Measurements from ENCODE around the gene CCNF.

DNA sequence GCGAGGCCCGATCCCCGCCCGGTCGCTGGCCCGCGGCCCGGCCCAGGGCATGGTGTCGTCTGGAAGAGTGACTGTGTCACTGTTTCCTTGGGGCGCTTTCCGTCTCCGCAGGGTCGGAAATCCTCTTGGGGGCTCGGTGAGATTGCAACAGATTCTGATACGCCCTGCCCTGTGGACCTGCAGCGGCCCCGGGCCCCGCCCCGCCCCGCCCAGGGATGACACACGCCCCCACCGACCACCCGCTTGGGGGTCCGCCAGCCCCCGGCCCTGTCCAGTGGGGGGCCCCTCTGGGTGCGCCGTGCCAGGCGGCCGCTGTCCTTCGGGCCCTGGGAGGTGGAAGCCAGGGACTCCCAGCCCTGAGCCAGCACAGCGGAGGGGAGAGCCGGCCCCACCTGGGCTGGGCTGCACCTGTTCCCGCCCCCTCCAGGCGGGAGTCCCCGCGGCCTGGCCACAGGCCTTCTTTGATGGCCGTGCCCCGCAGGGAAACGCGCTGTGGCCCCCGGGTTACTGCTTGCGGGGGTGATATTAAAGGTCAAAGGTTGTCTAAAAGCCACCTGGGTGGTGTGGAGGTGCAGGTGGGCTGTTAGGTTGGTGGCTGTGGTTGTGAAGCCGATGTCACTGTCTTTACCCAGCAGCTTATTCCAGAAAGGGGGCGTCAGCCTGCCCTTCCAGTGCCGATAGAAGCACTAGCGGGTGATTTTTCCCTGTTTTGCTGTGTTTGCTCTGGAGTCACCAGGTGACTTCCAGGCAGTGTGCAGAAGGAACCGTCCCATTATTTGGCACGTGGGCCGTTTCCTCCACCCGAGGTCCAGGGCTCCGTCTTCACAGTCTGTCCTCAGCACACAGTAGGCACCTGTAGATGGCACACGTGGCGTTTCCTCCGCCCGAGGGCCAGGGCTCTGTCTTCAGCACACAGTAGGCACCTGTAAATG lies 46.4 kb downstream of the CCNF start:
- TF ChIP-seq, protein P1, sequence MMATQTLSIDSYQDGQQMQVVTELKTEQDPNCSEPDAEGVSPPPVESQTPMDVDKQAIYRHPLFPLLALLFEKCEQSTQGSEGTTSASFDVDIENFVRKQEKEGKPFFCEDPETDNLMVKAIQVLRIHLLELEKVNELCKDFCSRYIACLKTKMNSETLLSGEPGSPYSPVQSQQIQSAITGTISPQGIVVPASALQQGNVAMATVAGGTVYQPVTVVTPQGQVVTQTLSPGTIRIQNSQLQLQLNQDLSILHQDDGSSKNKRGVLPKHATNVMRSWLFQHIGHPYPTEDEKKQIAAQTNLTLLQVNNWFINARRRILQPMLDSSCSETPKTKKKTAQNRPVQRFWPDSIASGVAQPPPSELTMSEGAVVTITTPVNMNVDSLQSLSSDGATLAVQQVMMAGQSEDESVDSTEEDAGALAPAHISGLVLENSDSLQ (IDR thresholded peaks at IDR 0.05): no peak
- TF ChIP-seq ZNF384 (IDR thresholded peaks at IDR 0.05) (no peak), LEF1 (IDR thresholded peaks at IDR 0.05; ENCODE audit: borderline replicate concordance) (no peak), HDGF (IDR thresholded peaks at IDR 0.05; ENCODE audit: borderline replicate concordance) (no peak)
